WTC11 (cell line): ENCODE measurements around the gene UEVLD. TPM values are rescaled to one million over a fixed set of nuclear protein-coding genes. Genes with fewer than 3 reads are reported as not detected.

ENCODE experiments used
- ELF4 ChIP-seq: sonication (generic); formaldehyde crosslinking; IDR thresholded peaks from 2 replicates; pipeline ENCODE4 v1.8.1; 2022; ENCODE audit warnings: low read depth, mild to moderate bottlenecking, moderate library complexity, missing genetic modification reagents
- EMX1 ChIP-seq: fragments of 250-450 bp; sonication (Bioruptor Pico); IDR thresholded peaks from 2 replicates; pipeline ENCODE4 v1.8.0; 2021; ENCODE audit warnings: mild to moderate bottlenecking
- ESRRA ChIP-seq: sonication (generic); formaldehyde crosslinking; IDR thresholded peaks from 2 replicates; pipeline ENCODE4 v1.8.1; 2022; ENCODE audit warnings: mild to moderate bottlenecking, missing genetic modification reagents, borderline replicate concordance
- FOXK1 ChIP-seq: sonication (generic); formaldehyde crosslinking; IDR thresholded peaks from 2 replicates; pipeline ENCODE4 v1.8.0; 2022; ENCODE audit warnings: mild to moderate bottlenecking, moderate library complexity, missing genetic modification reagents
- GTF2I ChIP-seq: fragments of 250-450 bp; sonication (Bioruptor Pico); conservative IDR thresholded peaks from 2 replicates; pipeline ENCODE4 v1.4.0; 2021; ENCODE audit warnings: mild to moderate bottlenecking
- HMGA2 ChIP-seq: fragments of 250-450 bp; sonication (Bioruptor Pico); IDR thresholded peaks from 2 replicates; pipeline ENCODE4 v1.4.0; 2021; ENCODE audit warnings: mild to moderate bottlenecking, moderate library complexity
- KAT7 ChIP-seq: sonication (generic); formaldehyde crosslinking; IDR thresholded peaks from 2 replicates; pipeline ENCODE4 v1.8.1; 2023; ENCODE audit warnings: missing genetic modification reagents, mild to moderate bottlenecking, borderline replicate concordance
- MYBL2 ChIP-seq: sonication (generic); formaldehyde crosslinking; IDR thresholded peaks from 2 replicates; pipeline ENCODE4 v1.8.1; 2023; ENCODE audit warnings: mild to moderate bottlenecking, moderate library complexity, missing genetic modification reagents
- NR1H2 ChIP-seq: sonication (generic); formaldehyde crosslinking; IDR thresholded peaks from 2 replicates; pipeline ENCODE4 v1.9.0; 2021; ENCODE audit warnings: mild to moderate bottlenecking, moderate library complexity, missing genetic modification reagents
- PRRX2 ChIP-seq: fragments of 250-450 bp; sonication (Bioruptor Pico); IDR thresholded peaks from 2 replicates; pipeline ENCODE4 v1.8.0; 2021; ENCODE audit warnings: mild to moderate bottlenecking
- SMAD4 ChIP-seq: sonication (generic); formaldehyde crosslinking; IDR thresholded peaks from 2 replicates; pipeline ENCODE4 v1.8.0; 2022; ENCODE audit warnings: mild to moderate bottlenecking, missing genetic modification reagents
- SOX15 ChIP-seq: fragments of 250-450 bp; sonication (Bioruptor Pico); IDR thresholded peaks from 2 replicates; pipeline ENCODE4 v1.9.0; 2021; ENCODE audit warnings: mild to moderate bottlenecking
- TEAD1 ChIP-seq: sonication (generic); formaldehyde crosslinking; IDR thresholded peaks from 2 replicates; pipeline ENCODE4 v1.8.0; 2022; ENCODE audit warnings: mild to moderate bottlenecking, missing genetic modification reagents
- ZNF121 ChIP-seq: sonication (generic); formaldehyde crosslinking; IDR thresholded peaks from 2 replicates; pipeline ENCODE4 v1.8.0; 2023; ENCODE audit warnings: missing genetic modification reagents
- ZNF138 ChIP-seq: sonication (generic); formaldehyde crosslinking; conservative IDR thresholded peaks from 2 replicates; pipeline ENCODE4 v1.8.1; 2022; ENCODE audit warnings: mild to moderate bottlenecking, moderate library complexity, missing genetic modification reagents
- ZNF219 ChIP-seq: sonication (generic); formaldehyde crosslinking; IDR thresholded peaks from 2 replicates; pipeline ENCODE4 v1.8.0; 2023; ENCODE audit warnings: missing genetic modification reagents, mild to moderate bottlenecking, borderline replicate concordance
- ZNF232 ChIP-seq: sonication (generic); formaldehyde crosslinking; IDR thresholded peaks from 2 replicates; pipeline ENCODE4 v1.8.0; 2022; ENCODE audit warnings: mild to moderate bottlenecking, missing genetic modification reagents
- ZNF416 ChIP-seq: fragments of 250-450 bp; sonication (Bioruptor Pico); IDR thresholded peaks from 2 replicates; pipeline ENCODE4 v1.9.0; 2021; ENCODE audit warnings: mild to moderate bottlenecking, inconsistent platforms
- ZNF423 ChIP-seq: fragments of 250-450 bp; sonication (Bioruptor Pico); IDR thresholded peaks from 2 replicates; pipeline ENCODE4 v2.1.2; 2022; ENCODE audit warnings: mild to moderate bottlenecking, moderate library complexity
- ZNF671 ChIP-seq: fragments of 250-450 bp; sonication (Bioruptor Pico); IDR thresholded peaks from 2 replicates; pipeline ENCODE4 v1.8.0; 2021; ENCODE audit warnings: mild to moderate bottlenecking
- total RNA-seq: library from RNA; stranded (reverse); gene quantifications from 3 replicates; pipeline ENCODE4 v1.2.3, GENCODE V29; 2021
- TF ChIP-seq, protein P1 (sequence below): sonication (generic); formaldehyde crosslinking; IDR thresholded peaks from 2 replicates; pipeline ENCODE4 v1.8.0; 2022; ENCODE audit warnings: mild to moderate bottlenecking, missing genetic modification reagents
- TF ChIP-seq, protein P2 (sequence below): fragments of 250-450 bp; sonication (Bioruptor Pico); IDR thresholded peaks from 2 replicates; pipeline ENCODE4 v1.9.0; 2021; ENCODE audit warnings: mild to moderate bottlenecking, borderline replicate concordance
- TF ChIP-seq, protein P3 (sequence below): fragments of 250-450 bp; sonication (Bioruptor Pico); IDR thresholded peaks from 2 replicates; pipeline ENCODE4 v1.8.0; 2021; ENCODE audit warnings: mild to moderate bottlenecking
- TF ChIP-seq, protein P4 (sequence below): sonication (generic); formaldehyde crosslinking; IDR thresholded peaks from 2 replicates; pipeline ENCODE4 v1.8.1; 2023; ENCODE audit warnings: mild to moderate bottlenecking, missing genetic modification reagents
- TF ChIP-seq, protein P5 (sequence below): sonication (generic); formaldehyde crosslinking; IDR thresholded peaks from 2 replicates; pipeline ENCODE4 v1.8.1; 2022; ENCODE audit warnings: missing genetic modification reagents, borderline replicate concordance
- TF ChIP-seq, protein P6 (sequence below): sonication (generic); formaldehyde crosslinking; IDR thresholded peaks from 2 replicates; pipeline ENCODE4 v1.8.1; 2023; ENCODE audit warnings: mild to moderate bottlenecking, moderate library complexity, missing genetic modification reagents
- TF ChIP-seq, protein P7 (sequence below): sonication (generic); formaldehyde crosslinking; IDR thresholded peaks from 2 replicates; pipeline ENCODE4 v1.8.1; 2023; ENCODE audit warnings: mild to moderate bottlenecking, missing genetic modification reagents, moderate library complexity

The UEVLD gene
- total RNA-seq, 1 experiment from 2014 or later: 7.5 TPM

DNA sequence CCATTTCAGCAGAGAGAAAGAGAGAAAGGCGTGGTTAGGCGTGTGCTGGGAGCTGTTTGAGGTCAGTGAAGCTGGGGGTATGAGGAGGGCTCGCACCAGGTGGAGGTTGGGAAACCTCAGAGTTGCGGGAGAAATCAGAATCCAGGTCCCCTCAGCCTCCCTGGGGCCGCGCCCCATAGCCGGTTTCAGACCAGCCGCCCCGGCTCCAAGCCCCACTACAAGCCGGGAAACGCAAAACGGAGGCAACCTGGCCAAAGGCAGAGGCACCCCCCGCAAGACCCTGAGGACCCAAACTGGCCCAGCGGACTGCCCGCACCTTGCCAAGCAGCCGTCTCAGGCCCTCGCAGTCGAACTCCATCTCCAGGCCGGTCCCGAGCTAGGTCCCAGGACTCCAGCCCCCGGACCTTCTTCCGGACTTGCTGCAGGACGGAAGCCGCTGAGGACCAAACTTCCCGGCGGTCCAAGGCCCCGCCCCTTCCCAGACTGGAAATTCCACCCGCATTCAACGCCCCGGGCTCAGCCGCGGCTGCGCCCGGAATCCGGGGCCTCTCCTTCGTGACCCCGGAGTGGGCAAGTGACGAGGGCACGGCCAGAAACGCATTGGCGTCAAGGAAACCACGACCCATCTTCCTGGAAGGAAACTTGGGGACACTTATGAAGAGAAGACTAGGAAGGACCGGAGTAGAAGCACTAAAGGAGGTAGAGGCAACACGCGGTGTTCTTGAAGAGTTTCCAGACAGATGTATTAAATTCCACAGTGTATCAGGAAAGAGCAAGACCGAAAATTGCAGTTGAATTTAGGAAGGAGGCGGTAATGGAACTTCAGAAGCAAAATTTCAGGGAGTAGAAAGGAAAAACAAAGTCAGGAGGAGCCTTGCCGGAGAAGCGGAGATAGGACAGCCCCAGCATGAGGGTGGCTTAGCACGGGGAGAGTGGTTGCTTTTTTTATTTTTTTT, at the start of gene UEVLD (continued):
- TF ChIP-seq ESRRA (CRISPR knock-in tag): no peak
- TF ChIP-seq PRRX2 (CRISPR knock-in tag): no peak
- no peak for TF ChIP-seq ZNF423
- no peak for TF ChIP-seq GTF2I
- TF ChIP-seq ZNF232 (CRISPR knock-in tag): 0 out of 2 replicates have a peak, but pooled peaks have one; percentile 71
- no peak for TF ChIP-seq FOXK1 (CRISPR knock-in tag)
- TF ChIP-seq, protein P1, sequence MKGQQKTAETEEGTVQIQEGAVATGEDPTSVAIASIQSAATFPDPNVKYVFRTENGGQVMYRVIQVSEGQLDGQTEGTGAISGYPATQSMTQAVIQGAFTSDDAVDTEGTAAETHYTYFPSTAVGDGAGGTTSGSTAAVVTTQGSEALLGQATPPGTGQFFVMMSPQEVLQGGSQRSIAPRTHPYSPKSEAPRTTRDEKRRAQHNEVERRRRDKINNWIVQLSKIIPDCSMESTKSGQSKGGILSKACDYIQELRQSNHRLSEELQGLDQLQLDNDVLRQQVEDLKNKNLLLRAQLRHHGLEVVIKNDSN (CRISPR knock-in tag): 0 out of 2 replicates have a peak, but pooled peaks have one; percentile 29
- TF ChIP-seq ZNF138: no peak
- TF ChIP-seq, protein P2, sequence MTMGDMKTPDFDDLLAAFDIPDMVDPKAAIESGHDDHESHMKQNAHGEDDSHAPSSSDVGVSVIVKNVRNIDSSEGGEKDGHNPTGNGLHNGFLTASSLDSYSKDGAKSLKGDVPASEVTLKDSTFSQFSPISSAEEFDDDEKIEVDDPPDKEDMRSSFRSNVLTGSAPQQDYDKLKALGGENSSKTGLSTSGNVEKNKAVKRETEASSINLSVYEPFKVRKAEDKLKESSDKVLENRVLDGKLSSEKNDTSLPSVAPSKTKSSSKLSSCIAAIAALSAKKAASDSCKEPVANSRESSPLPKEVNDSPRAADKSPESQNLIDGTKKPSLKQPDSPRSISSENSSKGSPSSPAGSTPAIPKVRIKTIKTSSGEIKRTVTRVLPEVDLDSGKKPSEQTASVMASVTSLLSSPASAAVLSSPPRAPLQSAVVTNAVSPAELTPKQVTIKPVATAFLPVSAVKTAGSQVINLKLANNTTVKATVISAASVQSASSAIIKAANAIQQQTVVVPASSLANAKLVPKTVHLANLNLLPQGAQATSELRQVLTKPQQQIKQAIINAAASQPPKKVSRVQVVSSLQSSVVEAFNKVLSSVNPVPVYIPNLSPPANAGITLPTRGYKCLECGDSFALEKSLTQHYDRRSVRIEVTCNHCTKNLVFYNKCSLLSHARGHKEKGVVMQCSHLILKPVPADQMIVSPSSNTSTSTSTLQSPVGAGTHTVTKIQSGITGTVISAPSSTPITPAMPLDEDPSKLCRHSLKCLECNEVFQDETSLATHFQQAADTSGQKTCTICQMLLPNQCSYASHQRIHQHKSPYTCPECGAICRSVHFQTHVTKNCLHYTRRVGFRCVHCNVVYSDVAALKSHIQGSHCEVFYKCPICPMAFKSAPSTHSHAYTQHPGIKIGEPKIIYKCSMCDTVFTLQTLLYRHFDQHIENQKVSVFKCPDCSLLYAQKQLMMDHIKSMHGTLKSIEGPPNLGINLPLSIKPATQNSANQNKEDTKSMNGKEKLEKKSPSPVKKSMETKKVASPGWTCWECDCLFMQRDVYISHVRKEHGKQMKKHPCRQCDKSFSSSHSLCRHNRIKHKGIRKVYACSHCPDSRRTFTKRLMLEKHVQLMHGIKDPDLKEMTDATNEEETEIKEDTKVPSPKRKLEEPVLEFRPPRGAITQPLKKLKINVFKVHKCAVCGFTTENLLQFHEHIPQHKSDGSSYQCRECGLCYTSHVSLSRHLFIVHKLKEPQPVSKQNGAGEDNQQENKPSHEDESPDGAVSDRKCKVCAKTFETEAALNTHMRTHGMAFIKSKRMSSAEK (CRISPR knock-in tag): no peak
- peak; percentile 47; the same call in 1 of the 2 replicates for TF ChIP-seq MYBL2 (CRISPR knock-in tag)
- TF ChIP-seq, protein P3, sequence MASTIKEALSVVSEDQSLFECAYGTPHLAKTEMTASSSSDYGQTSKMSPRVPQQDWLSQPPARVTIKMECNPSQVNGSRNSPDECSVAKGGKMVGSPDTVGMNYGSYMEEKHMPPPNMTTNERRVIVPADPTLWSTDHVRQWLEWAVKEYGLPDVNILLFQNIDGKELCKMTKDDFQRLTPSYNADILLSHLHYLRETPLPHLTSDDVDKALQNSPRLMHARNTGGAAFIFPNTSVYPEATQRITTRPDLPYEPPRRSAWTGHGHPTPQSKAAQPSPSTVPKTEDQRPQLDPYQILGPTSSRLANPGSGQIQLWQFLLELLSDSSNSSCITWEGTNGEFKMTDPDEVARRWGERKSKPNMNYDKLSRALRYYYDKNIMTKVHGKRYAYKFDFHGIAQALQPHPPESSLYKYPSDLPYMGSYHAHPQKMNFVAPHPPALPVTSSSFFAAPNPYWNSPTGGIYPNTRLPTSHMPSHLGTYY (CRISPR knock-in tag): no peak
- TF ChIP-seq TEAD1 (CRISPR knock-in tag): peak; percentile 57
- TF ChIP-seq EMX1 (CRISPR knock-in tag): no peak
- TF ChIP-seq KAT7 (CRISPR knock-in tag): no peak
- TF ChIP-seq, protein P4, sequence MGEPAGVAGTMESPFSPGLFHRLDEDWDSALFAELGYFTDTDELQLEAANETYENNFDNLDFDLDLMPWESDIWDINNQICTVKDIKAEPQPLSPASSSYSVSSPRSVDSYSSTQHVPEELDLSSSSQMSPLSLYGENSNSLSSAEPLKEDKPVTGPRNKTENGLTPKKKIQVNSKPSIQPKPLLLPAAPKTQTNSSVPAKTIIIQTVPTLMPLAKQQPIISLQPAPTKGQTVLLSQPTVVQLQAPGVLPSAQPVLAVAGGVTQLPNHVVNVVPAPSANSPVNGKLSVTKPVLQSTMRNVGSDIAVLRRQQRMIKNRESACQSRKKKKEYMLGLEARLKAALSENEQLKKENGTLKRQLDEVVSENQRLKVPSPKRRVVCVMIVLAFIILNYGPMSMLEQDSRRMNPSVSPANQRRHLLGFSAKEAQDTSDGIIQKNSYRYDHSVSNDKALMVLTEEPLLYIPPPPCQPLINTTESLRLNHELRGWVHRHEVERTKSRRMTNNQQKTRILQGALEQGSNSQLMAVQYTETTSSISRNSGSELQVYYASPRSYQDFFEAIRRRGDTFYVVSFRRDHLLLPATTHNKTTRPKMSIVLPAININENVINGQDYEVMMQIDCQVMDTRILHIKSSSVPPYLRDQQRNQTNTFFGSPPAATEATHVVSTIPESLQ (CRISPR knock-in tag): no peak
- TF ChIP-seq, protein P5, sequence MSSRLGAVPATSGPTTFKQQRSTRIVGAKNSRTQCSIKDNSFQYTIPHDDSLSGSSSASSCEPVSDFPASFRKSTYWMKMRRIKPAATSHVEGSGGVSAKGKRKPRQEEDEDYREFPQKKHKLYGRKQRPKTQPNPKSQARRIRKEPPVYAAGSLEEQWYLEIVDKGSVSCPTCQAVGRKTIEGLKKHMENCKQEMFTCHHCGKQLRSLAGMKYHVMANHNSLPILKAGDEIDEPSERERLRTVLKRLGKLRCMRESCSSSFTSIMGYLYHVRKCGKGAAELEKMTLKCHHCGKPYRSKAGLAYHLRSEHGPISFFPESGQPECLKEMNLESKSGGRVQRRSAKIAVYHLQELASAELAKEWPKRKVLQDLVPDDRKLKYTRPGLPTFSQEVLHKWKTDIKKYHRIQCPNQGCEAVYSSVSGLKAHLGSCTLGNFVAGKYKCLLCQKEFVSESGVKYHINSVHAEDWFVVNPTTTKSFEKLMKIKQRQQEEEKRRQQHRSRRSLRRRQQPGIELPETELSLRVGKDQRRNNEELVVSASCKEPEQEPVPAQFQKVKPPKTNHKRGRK (CRISPR knock-in tag): no peak
- no peak for TF ChIP-seq ELF4
- TF ChIP-seq NR1H2 (CRISPR knock-in tag): no peak
- no peak for TF ChIP-seq SOX15 (CRISPR knock-in tag)
- TF ChIP-seq ZNF416 (CRISPR knock-in tag): no peak
- TF ChIP-seq ZNF671: no peak
- TF ChIP-seq, protein P6, sequence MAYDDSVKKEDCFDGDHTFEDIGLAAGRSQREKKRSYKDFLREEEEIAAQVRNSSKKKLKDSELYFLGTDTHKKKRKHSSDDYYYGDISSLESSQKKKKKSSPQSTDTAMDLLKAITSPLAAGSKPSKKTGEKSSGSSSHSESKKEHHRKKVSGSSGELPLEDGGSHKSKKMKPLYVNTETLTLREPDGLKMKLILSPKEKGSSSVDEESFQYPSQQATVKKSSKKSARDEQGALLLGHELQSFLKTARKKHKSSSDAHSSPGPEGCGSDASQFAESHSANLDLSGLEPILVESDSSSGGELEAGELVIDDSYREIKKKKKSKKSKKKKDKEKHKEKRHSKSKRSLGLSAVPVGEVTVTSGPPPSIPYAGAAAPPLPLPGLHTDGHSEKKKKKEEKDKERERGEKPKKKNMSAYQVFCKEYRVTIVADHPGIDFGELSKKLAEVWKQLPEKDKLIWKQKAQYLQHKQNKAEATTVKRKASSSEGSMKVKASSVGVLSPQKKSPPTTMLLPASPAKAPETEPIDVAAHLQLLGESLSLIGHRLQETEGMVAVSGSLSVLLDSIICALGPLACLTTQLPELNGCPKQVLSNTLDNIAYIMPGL (CRISPR knock-in tag): peak; percentile 60; the same call in 1 of the 2 replicates
- TF ChIP-seq ZNF219 (CRISPR knock-in tag): no peak
- TF ChIP-seq ZNF121: no peak
- TF ChIP-seq SMAD4 (CRISPR knock-in tag): no peak
- TF ChIP-seq, protein P7, sequence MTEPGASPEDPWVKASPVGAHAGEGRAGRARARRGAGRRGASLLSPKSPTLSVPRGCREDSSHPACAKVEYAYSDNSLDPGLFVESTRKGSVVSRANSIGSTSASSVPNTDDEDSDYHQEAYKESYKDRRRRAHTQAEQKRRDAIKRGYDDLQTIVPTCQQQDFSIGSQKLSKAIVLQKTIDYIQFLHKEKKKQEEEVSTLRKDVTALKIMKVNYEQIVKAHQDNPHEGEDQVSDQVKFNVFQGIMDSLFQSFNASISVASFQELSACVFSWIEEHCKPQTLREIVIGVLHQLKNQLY (CRISPR knock-in tag): no peak
- TF ChIP-seq HMGA2: no peak
